IMR-90 (cell line): ENCODE results near the gene NOXA1. TPM values are rescaled to one million over a fixed set of nuclear protein-coding genes. Genes with fewer than 3 reads are reported as not detected.

Experiments used
- ATAC-seq: fragments of 200-7000 bp; cut with Tn5 transposase; 2 replicates; pipeline ENCODE4 v1.9.1; 2020; ENCODE audit warnings: low read depth, mild to moderate bottlenecking, moderate library complexity
- BruUV-seq: library from RNA; stranded (reverse); fragments of 400-500 nt; replicated peaks from 2 replicates; lab custom pipeline; 2021; lab: Mats Ljungman, UMichigan
- CTCF ChIA-PET: fragments of 300-600 bp; formaldehyde crosslinking; extraction: SDS; loops from one replicate; lab custom pipeline; 2021; ENCODE audit warnings: antibody characterized with exemption; lab: Yijun Ruan, JAX
- POLR2A ChIA-PET: fragments of 300-600 bp; sonication (Branson Sonifier 250); formaldehyde crosslinking; loops from one replicate; lab custom pipeline; 2022; ENCODE audit warnings: antibody characterized with exemption; ENCODE audit not compliant: unreplicated experiment; lab: Charles Lee
- DNase-seq: peaks from one replicate; pipeline ENCODE4 v3.0.0; 2013
- H2AFZ ChIP-seq: replicated peaks from 2 replicates; pipeline ENCODE3; 2013; ENCODE audit warnings: low read length, mild to moderate bottlenecking; ENCODE audit not compliant: poor library complexity
- H2AK5ac ChIP-seq: 2 replicates; pipeline ENCODE4 v1.6.1; 2013; ENCODE audit warnings: low read depth, low read length, inconsistent platforms
- H2AK9ac ChIP-seq: replicated peaks from 2 replicates; pipeline ENCODE3; 2013; ENCODE audit warnings: mild to moderate bottlenecking, low read depth, low read length, moderate library complexity; ENCODE audit not compliant: poor library complexity
- H2BK120ac ChIP-seq: 2 replicates; pipeline ENCODE4 v1.6.1; 2013; ENCODE audit warnings: low read depth, low read length, inconsistent platforms
- H2BK15ac ChIP-seq: 3 replicates; pipeline ENCODE4 v1.6.1; 2013; ENCODE audit warnings: low read depth, low read length, inconsistent platforms
- H2BK20ac ChIP-seq: 2 replicates; pipeline ENCODE4 v1.6.1; 2013; ENCODE audit warnings: low read depth, mild to moderate bottlenecking, inconsistent platforms, low read length, moderate library complexity
- H2BK5ac ChIP-seq: 2 replicates; pipeline ENCODE4 v1.6.1; 2013; ENCODE audit warnings: mild to moderate bottlenecking, low read depth, low read length, inconsistent platforms; ENCODE audit not compliant: poor library complexity, severe bottlenecking
- H3K14ac ChIP-seq: replicated peaks from 2 replicates; pipeline ENCODE4 v1.6.1; 2013; ENCODE audit warnings: low read depth, low read length, inconsistent platforms
- H3K18ac ChIP-seq: 2 replicates; pipeline ENCODE4 v1.6.1; 2013; ENCODE audit warnings: low read depth, low read length, control low read depth
- H3K23ac ChIP-seq: 2 replicates; pipeline ENCODE4 v1.6.1; 2013; ENCODE audit warnings: low read depth, low read length, inconsistent platforms
- H3K27ac ChIP-seq: 2 replicates; pipeline ENCODE4 v1.5.1; 2013; ENCODE audit warnings: mild to moderate bottlenecking, control low read depth, low read length; ENCODE audit not compliant: insufficient read depth
- H3K27me3 ChIP-seq: 2 replicates; pipeline ENCODE4 v1.6.1; 2013; ENCODE audit warnings: low read length; ENCODE audit not compliant: control insufficient read depth, insufficient read depth
- H3K36me3 ChIP-seq: 2 replicates; pipeline ENCODE4 v1.6.1; 2013; ENCODE audit warnings: low read length, mixed read lengths; ENCODE audit not compliant: control insufficient read depth, insufficient read depth
- H3K4ac ChIP-seq: 2 replicates; pipeline ENCODE4 v1.6.1; 2013; ENCODE audit warnings: low read depth, low read length, inconsistent platforms
- H3K4me1 ChIP-seq: 2 replicates; pipeline ENCODE4 v1.6.1; 2013; ENCODE audit warnings: low read length, mixed read lengths; ENCODE audit not compliant: control insufficient read depth, insufficient read depth
- H3K4me2 ChIP-seq: 2 replicates; pipeline ENCODE4 v1.6.1; 2013; ENCODE audit warnings: low read depth, mild to moderate bottlenecking, control low read depth, low read length, moderate library complexity
- H3K4me3 ChIP-seq: 2 replicates; pipeline ENCODE4 v1.5.1; 2013; ENCODE audit warnings: low read depth, mild to moderate bottlenecking, control low read depth, low read length, moderate library complexity; ENCODE audit not compliant: insufficient read depth
- H3K56ac ChIP-seq: 2 replicates; pipeline ENCODE4 v1.6.1; 2013; ENCODE audit warnings: low read length, inconsistent platforms; ENCODE audit not compliant: insufficient read depth; ENCODE audit errors: extremely low read depth
- H3K79me1 ChIP-seq, 2 experiments: 2 replicates each; pipeline ENCODE4 v1.6.1; 2013; ENCODE audit warnings: low read length in 2 of 2, inconsistent platforms in 1 of 2, low read depth in 1 of 2
- H3K9ac ChIP-seq: 2 replicates; pipeline ENCODE4 v1.6.1; 2013; ENCODE audit warnings: low read depth, low read length, control low read depth
- H3K9me1 ChIP-seq: 2 replicates; pipeline ENCODE4 v1.6.1; 2013; ENCODE audit warnings: low read length, inconsistent platforms; ENCODE audit not compliant: insufficient read depth
- H3K9me3 ChIP-seq: 2 replicates; pipeline ENCODE4 v1.6.1; 2013; ENCODE audit warnings: low read length; ENCODE audit not compliant: control insufficient read depth, insufficient read depth
- H4K20me1 ChIP-seq: 2 replicates; pipeline ENCODE4 v1.6.1; 2013; ENCODE audit warnings: low read length, inconsistent platforms; ENCODE audit not compliant: insufficient read depth
- H4K5ac ChIP-seq: 2 replicates; pipeline ENCODE4 v1.6.1; 2013; ENCODE audit warnings: mild to moderate bottlenecking, low read depth, low read length, control low read depth
- H4K8ac ChIP-seq, 2 experiments: 2 replicates each; pipeline ENCODE4 v1.6.1; 2013; ENCODE audit warnings: low read depth in 2 of 2, low read length in 2 of 2, control low read depth in 1 of 2, inconsistent platforms in 1 of 2
- H4K91ac ChIP-seq: 2 replicates; pipeline ENCODE4 v1.6.1; 2013; ENCODE audit warnings: low read depth, low read length, inconsistent platforms; ENCODE audit not compliant: insufficient read depth
- BHLHE40 ChIP-seq: fragments of 150-350 bp; IDR thresholded peaks from 2 replicates; pipeline ENCODE4 v1.6.1; 2016; ENCODE audit warnings: mild to moderate bottlenecking, low read depth, low read length
- CEBPB ChIP-seq: IDR thresholded peaks from 2 replicates; pipeline ENCODE4 v1.6.1; 2012; ENCODE audit warnings: low read depth, low read length, improper control_type of control experiment
- CHD1 ChIP-seq: IDR thresholded peaks from 2 replicates; pipeline ENCODE4 v1.6.1; 2012; ENCODE audit warnings: low read depth, low read length, improper control_type of control experiment
- CTCF ChIP-seq: conservative IDR thresholded peaks from 2 replicates; pipeline ENCODE4 v1.5.1; 2012; ENCODE audit warnings: mild to moderate bottlenecking, low read depth, low read length, improper control_type of control experiment
- ELK1 ChIP-seq: fragments of 150-350 bp; IDR thresholded peaks from 2 replicates; pipeline ENCODE4 v1.6.1; 2016; ENCODE audit warnings: low read depth, mild to moderate bottlenecking, low read length, moderate library complexity, borderline replicate concordance
- MAFK ChIP-seq: IDR thresholded peaks from 2 replicates; pipeline ENCODE4 v1.6.1; 2012; ENCODE audit warnings: low read depth, low read length, improper control_type of control experiment
- MXI1 ChIP-seq: IDR thresholded peaks from 2 replicates; pipeline ENCODE4 v1.6.1; 2012; ENCODE audit warnings: low read depth, mild to moderate bottlenecking, low read length, moderate library complexity, borderline replicate concordance
- POLR2A ChIP-seq: IDR thresholded peaks from 2 replicates; pipeline ENCODE4 v1.6.1; 2012; ENCODE audit warnings: mild to moderate bottlenecking, low read depth, low read length
- RAD21 ChIP-seq: IDR thresholded peaks from 2 replicates; pipeline ENCODE4 v1.6.1; 2012; ENCODE audit warnings: low read length, improper control_type of control experiment
- RFX5 ChIP-seq: IDR thresholded peaks from 2 replicates; pipeline ENCODE4 v1.8.0; 2012; ENCODE audit warnings: low read depth, mild to moderate bottlenecking, low read length, moderate library complexity
- SMC3 ChIP-seq: fragments of 150-350 bp; IDR thresholded peaks from 2 replicates; pipeline ENCODE4 v1.6.1; 2016; ENCODE audit warnings: low read depth, mild to moderate bottlenecking, antibody characterized with exemption, low read length, moderate library complexity
- USF2 ChIP-seq: fragments of 150-350 bp; IDR thresholded peaks from 2 replicates; pipeline ENCODE4 v1.6.1; 2017; ENCODE audit warnings: mild to moderate bottlenecking, antibody characterized with exemption, low read length, low read depth
- WGBS, 2 experiments: methylation state at CpG; one replicate each; pipeline versions ENCODE4 v1.1.5 to v1.1.7; 2013; ENCODE audit warnings: missing lambda C conversion rate in 2 of 2; ENCODE audit not compliant: insufficient read length in 1 of 2; ENCODE audit errors: extremely low coverage in 2 of 2; 5-methylcytosine and 5-hydroxymethylcytosine counted together
- dilution Hi-C: fragments of 300-500 bp; cut with HindIII; formaldehyde crosslinking; loops from one replicate; pipeline ENCODE4 v1.14.3; 2018; ENCODE audit warnings: low sequenced_read_pairs; ENCODE audit not compliant: unreplicated experiment
- in situ Hi-C: fragments of 300-500 bp; cut with MboI; formaldehyde crosslinking; loops from 3 replicates; pipeline ENCODE4 v1.14.3; 2019; ENCODE audit warnings: low sequenced_read_pairs, inconsistent platforms, mixed read lengths
- intact Hi-C: fragments of 100-400 bp; cut with micrococcal nuclease; formaldehyde crosslinking; loops from 2 replicates; pipeline ENCODE4 v1.10.0; 2022
- polyA plus RNA-seq, 3 experiments: library from polyadenylated mRNA; depleted of rRNA; stranded (reverse); fragments of >200 nt; gene quantifications; 2 replicates each; pipeline ENCODE4 v1.2.3, GENCODE V29; 2012; ENCODE audit warnings: low replicate concordance in 1 of 3
- total RNA-seq: library from RNA; depleted of rRNA; stranded (reverse); fragments of >200 nt; gene quantifications from 2 replicates; pipeline ENCODE4 v1.2.3, GENCODE V29; 2012

The NOXA1 gene
- total and polyA plus RNA-seq, 2 of the 4 experiments (the other 2 are of a cell fraction), result 0.17 TPM; not detected in 1

- no peak overlapping the region for H3K14ac ChIP-seq
- 98% methylated on average over 11 of the region's 44 CpGs; no CpG with 5 or more reads in 1 of the 2 experiments for WGBS, 2 experiments
- CTCF ChIA-PET, result interaction anchor here (0.8 kb wide), 1 partner anchor 155 kb away, joined by 3 read pairs; the partner anchor contains the start of gene NRARP
These were observed 34.4 kb downstream of the NOXA1 start for GRCh38 chr9:137457406-137458193.

More at GRCh38 chr9:137457406-137458193, 34.4 kb downstream of the NOXA1 start:
- H4K5ac ChIP-seq, result no peak overlapping the region
- peak overlapping the region; percentile 74; the same call in 1 of the 2 replicates for H3K4me2 ChIP-seq
- H2AK5ac ChIP-seq, result peak overlapping the region; percentile 59; the same call in 1 of the 2 replicates
- H4K20me1 ChIP-seq, result peaks cover 37% of the 10 kb centered on the region
- peak overlapping the region; percentile 82 for H3K4me3 ChIP-seq
- ATAC-seq, result no peak
- H3K9ac ChIP-seq, result no peak overlapping the region
- no peak overlapping the region for H4K91ac ChIP-seq
- intact Hi-C loops (no loop called here), in situ Hi-C loops (no loop called here), dilution Hi-C loops (no loop called here)
- H3K18ac ChIP-seq, result no peak overlapping the region
- H3K9me1 ChIP-seq, result no peaks in the 10 kb centered on the region
- no peaks in the 10 kb centered on the region for H3K27me3 ChIP-seq
- POLR2A ChIA-PET, result no interaction called here
- H3K4me1 ChIP-seq, result peaks cover 24% of the 10 kb centered on the region
- H2AK9ac ChIP-seq, result peak overlapping the region; percentile 93
- no peaks in the 10 kb centered on the region for H3K9me3 ChIP-seq
- no peak overlapping the region for H3K23ac ChIP-seq
- H3K27ac ChIP-seq, result no peak overlapping the region
- no peak for DNase-seq
- H2BK120ac ChIP-seq, result no peak overlapping the region
- no peak overlapping the region for H3K4ac ChIP-seq
- no peak overlapping the region for H2BK15ac ChIP-seq
- H2AFZ ChIP-seq, result peak overlapping the region; percentile 43
- peaks cover 28% of the 10 kb centered on the region for H3K36me3 ChIP-seq
- no peak overlapping the region for H4K8ac ChIP-seq
- BruUV-seq, result no TSS peak
- H2BK5ac ChIP-seq, result no peak overlapping the region
- H3K56ac ChIP-seq, result no peak overlapping the region
- H2BK20ac ChIP-seq, result no peak overlapping the region
- H3K79me1 ChIP-seq, result peaks cover 6 to 42% of the 10 kb centered on the region in 2 experiments; a peak in 3 of 4 replicates
- no peak for TF ChIP-seq CTCF
- no peak for TF ChIP-seq POLR2A
- no peak for TF ChIP-seq MXI1
- TF ChIP-seq BHLHE40, result no peak
- TF ChIP-seq RFX5, result no peak
- TF ChIP-seq SMC3, result no peak
- TF ChIP-seq CHD1, result no peak
- no peak for TF ChIP-seq USF2
- TF ChIP-seq RAD21, result no peak
- TF ChIP-seq MAFK, result no peak
- no peak for TF ChIP-seq CEBPB
- no peak for TF ChIP-seq ELK1
